HG03520 (cell line): ENCODE measurements around the gene PTPRB.

Source experiments
- ATAC-seq: cut with Tn5 transposase; IDR thresholded peaks from one replicate; pipeline ENCODE4 v1.9.1; 2021; ENCODE audit warnings: mild to moderate bottlenecking, moderate library complexity; ENCODE audit not compliant: unreplicated experiment

The PTPRB gene

GRCh38 chr12:70644861-70645260, 7.6 kb upstream of the PTPRB start:
- ATAC-seq = no peak

- ATAC-seq = no peak
Observed at GRCh38 chr12:70643939-70644338, 6.7 kb upstream of the PTPRB start.

- ATAC-seq = no peak
Observed at GRCh38 chr12:70641691-70642090, 4.5 kb upstream of the PTPRB start.

- ATAC-seq = no peak
Observed at GRCh38 chr12:70640901-70641300, 3.7 kb upstream of the PTPRB start.

GRCh38 chr12:70639535-70639934, 2.3 kb upstream of the PTPRB start:
- no peak for ATAC-seq

GRCh38 chr12:70638639-70639360, 1.6 kb upstream of the PTPRB start:
- ATAC-seq = no peak

GRCh38 chr12:70635755-70636154, 1.5 kb downstream of the PTPRB start:
- no peak for ATAC-seq

GRCh38 chr12:70628701-70629480, 8.3 kb downstream of the PTPRB start:
- ATAC-seq = no peak

- ATAC-seq = no peak
Observed at GRCh38 chr12:70627677-70628076, 9.6 kb downstream of the PTPRB start.

GRCh38 chr12:70626180-70626579, 11.0 kb downstream of the PTPRB start:
- ATAC-seq = no peak

- ATAC-seq = no peak
Observed at GRCh38 chr12:70619471-70620152, 17.6 kb downstream of the PTPRB start.

GRCh38 chr12:70618371-70618770, 18.9 kb downstream of the PTPRB start:
- no peak for ATAC-seq

- no peak for ATAC-seq
Observed at GRCh38 chr12:70617450-70617849, 19.8 kb downstream of the PTPRB start.

GRCh38 chr12:70615174-70615866, 21.9 kb downstream of the PTPRB start:
- ATAC-seq = no peak

GRCh38 chr12:70609739-70610491, 27.3 kb downstream of the PTPRB start:
- no peak for ATAC-seq

- no peak for ATAC-seq
Observed at GRCh38 chr12:70609203-70609602, 28.0 kb downstream of the PTPRB start.

GRCh38 chr12:70608184-70608583, 29.0 kb downstream of the PTPRB start:
- no peak for ATAC-seq

GRCh38 chr12:70607107-70607506, 30.1 kb downstream of the PTPRB start:
- no peak for ATAC-seq

GRCh38 chr12:70605976-70606375, 31.3 kb downstream of the PTPRB start:
- ATAC-seq = no peak

- ATAC-seq = no peak
Observed at GRCh38 chr12:70604662-70605061, 32.6 kb downstream of the PTPRB start.
